Measurements from ENCODE around the gene GMPR. TPM values are rescaled to one million over a fixed set of nuclear protein-coding genes. Genes with fewer than 3 reads are reported as not detected.
A peak's percentile ranks its signal among the peaks of the same experiment; 100 is the strongest.

GMPR gene
- total RNA-seq, 3 donors from 2014 or later: 2.0 to 9.2 (median 3.9) TPM

DNA sequence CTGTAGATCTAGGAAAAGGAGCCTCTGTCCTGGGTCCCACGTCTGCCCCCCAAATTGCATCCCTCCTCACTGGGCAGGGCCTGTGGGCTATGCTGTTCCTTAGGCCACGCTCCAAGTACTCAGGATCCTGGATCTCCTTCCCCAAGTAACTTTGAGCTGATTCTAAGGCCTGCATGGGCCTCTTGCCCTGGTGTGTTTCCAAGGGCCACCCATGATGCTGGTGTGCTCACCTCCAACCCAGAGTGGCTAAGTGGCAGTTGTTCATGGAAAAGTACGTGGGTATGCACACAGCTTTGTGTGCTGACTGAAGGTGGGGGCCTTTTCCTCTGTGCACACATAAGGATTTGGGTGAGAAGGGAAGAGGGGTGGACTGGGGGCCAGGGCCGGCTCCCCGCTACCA lies 5.3 kb downstream of the GMPR start:
- no peaks in the 10 kb centered on the region for H3K36me3 ChIP-seq (ENCODE audit: low read depth)
- intact Hi-C loops (cut with DNase I, micrococcal nuclease): no loop called here
- ATAC-seq: no peak
- TF ChIP-seq, protein P1, sequence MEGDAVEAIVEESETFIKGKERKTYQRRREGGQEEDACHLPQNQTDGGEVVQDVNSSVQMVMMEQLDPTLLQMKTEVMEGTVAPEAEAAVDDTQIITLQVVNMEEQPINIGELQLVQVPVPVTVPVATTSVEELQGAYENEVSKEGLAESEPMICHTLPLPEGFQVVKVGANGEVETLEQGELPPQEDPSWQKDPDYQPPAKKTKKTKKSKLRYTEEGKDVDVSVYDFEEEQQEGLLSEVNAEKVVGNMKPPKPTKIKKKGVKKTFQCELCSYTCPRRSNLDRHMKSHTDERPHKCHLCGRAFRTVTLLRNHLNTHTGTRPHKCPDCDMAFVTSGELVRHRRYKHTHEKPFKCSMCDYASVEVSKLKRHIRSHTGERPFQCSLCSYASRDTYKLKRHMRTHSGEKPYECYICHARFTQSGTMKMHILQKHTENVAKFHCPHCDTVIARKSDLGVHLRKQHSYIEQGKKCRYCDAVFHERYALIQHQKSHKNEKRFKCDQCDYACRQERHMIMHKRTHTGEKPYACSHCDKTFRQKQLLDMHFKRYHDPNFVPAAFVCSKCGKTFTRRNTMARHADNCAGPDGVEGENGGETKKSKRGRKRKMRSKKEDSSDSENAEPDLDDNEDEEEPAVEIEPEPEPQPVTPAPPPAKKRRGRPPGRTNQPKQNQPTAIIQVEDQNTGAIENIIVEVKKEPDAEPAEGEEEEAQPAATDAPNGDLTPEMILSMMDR (IDR thresholded peaks at IDR 0.05): no peak
- no peak for DNase-seq
- peaks cover 7% of the 10 kb centered on the region for H3K4me1 ChIP-seq (ENCODE audit: low read depth)
- H3K9me3 ChIP-seq: no peaks in the 10 kb centered on the region
- H3K4me3 ChIP-seq: no peak overlapping the region

DNA sequence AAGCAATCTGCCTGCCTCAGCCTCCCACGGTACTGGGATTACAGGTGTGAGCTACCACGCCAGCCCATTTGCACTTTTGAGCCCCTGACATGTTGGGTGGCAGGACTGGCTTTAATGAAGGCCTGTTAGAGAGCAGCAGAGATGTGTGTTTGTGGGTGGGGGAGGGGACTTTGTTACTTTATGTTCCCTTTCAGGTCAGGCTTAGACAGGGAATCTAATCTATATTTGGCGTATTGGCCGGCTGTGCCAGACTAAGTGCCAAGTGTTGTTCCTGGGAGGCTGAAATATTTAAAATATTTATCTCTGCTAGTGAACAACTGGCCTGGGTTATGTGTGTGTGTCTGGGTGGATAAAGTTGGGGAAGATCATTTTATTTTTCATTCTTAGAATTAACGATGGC lies 6.1 kb downstream of the GMPR start:
- ATAC-seq (no peak), DNase-seq (no peak)
- TF ChIP-seq, protein P1 (IDR thresholded peaks at IDR 0.05): no peak
- H3K36me3 ChIP-seq (ENCODE audit: low read depth): no peaks in the 10 kb centered on the region
- peaks cover 6% of the 10 kb centered on the region for H3K4me1 ChIP-seq (ENCODE audit: low read depth)
- H3K9me3 ChIP-seq: no peaks in the 10 kb centered on the region
- intact Hi-C loops (cut with DNase I, micrococcal nuclease): no loop called here
- no peak overlapping the region for H3K4me3 ChIP-seq

DNA sequence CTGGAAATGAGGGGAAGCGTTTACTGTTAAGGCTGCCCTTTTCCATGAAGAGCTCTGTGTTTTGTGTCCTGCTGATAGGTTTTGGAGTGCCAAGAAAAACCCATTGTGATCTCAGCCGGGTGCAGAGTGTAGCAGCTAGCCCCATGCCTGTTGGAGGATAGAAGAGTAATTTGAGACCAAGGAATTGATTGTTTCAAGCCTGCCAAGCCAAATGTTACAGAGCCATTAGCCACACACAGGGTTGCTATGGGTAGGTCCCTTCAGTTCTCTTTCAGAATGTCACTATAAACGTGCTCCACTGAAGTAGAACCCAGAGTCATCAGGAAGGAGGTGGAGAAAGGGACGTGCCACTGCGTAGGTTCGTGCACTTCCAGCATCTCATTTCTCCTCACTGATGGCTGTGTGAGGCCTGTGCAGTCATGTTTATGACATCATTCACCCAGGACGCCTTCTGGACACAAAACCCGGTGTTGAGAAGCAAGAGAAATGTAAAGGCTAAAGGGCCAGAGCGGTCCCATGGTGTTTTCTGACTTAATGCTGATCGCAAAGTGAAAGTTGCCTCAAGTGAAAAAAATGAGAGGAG lies 6.6 kb downstream of the GMPR start:
- TF ChIP-seq, protein P1 (IDR thresholded peaks at IDR 0.05): no peak
- Histone ChIP-seq H3K9me3 (no peaks in the 10 kb centered on the region), H3K4me3 (no peak overlapping the region), H3K36me3 (ENCODE audit: low read depth) (no peaks in the 10 kb centered on the region), H3K4me1 (ENCODE audit: low read depth) (peaks cover 1% of the 10 kb centered on the region)
- intact Hi-C loops (cut with DNase I, micrococcal nuclease): no loop called here
- ATAC-seq: no peak
- no peak for DNase-seq

DNA sequence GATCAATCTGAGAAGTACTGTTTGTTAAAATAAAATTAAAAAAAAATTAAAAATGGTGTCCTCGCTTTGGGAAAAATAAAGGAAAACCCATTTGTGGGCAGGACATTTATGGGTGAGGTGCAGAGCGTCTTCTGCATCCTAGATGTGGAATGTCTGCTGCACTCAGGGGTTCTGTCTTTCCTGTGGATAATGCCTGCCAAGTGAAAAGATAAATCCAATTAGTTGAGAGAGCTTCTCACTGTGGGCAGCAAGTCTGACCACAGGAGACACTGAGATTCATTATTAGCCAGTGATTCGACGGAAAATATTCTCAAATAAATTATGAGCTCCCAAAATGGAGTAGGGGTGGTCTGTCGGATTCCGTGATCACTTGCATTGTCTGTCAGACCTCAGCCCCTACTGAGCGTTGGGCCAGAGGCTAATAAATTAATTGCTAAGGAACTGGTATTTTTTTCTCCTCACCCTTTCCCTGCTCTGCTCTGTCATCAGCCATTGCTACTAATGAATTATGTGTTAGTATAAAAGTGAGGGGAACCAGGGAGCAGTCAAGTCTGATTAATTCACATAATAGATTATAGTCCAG lies 10.0 kb downstream of the GMPR start:
- intact Hi-C loops (cut with DNase I, micrococcal nuclease): no loop called here
- no peak for ATAC-seq
- no peaks in the 10 kb centered on the region for H3K9me3 ChIP-seq
- H3K36me3 ChIP-seq (ENCODE audit: low read depth): no peaks in the 10 kb centered on the region
- H3K4me3 ChIP-seq: no peak overlapping the region
- no peaks in the 10 kb centered on the region for H3K4me1 ChIP-seq (ENCODE audit: low read depth)
- DNase-seq: no peak
- TF ChIP-seq, protein P1 (IDR thresholded peaks at IDR 0.05): no peak

DNA sequence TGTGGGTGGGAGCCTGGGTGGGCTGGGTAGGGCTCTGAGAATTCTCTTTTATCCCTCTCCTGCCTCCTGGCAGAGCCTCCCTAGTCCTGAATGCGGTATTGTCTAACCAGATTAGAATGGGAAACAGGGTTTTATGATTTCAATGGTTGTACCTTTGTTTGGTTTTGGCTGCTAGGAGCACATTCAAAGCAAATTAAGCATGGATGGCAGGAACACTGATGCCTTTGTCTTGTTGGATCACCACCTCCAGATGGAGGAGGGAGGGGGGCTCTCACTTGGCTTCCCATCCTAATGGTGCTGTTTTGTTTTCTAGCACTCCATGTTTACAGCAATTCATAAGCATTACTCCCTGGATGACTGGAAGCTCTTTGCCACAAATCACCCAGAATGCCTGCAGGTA lies 11.6 kb downstream of the GMPR start:
- TF ChIP-seq, protein P1 (IDR thresholded peaks at IDR 0.05): no peak
- H3K4me1 ChIP-seq (ENCODE audit: low read depth): no peaks in the 10 kb centered on the region
- intact Hi-C loops (cut with DNase I, micrococcal nuclease): no loop called here
- H3K9me3 ChIP-seq: no peaks in the 10 kb centered on the region
- DNase-seq (no peak), ATAC-seq (peak; percentile 83)
- no peak overlapping the region for H3K4me3 ChIP-seq
- H3K36me3 ChIP-seq (ENCODE audit: low read depth): no peaks in the 10 kb centered on the region
